ENCODE results near the gene ADH1A. TPM values are rescaled to one million over a fixed set of nuclear protein-coding genes. Genes with fewer than 3 reads are reported as not detected.

The ADH1A gene
- total RNA-seq, 3 donors from 2014 or later (not counting 1 experiment from before 2014, with no cell fraction given) = not detected

DNA sequence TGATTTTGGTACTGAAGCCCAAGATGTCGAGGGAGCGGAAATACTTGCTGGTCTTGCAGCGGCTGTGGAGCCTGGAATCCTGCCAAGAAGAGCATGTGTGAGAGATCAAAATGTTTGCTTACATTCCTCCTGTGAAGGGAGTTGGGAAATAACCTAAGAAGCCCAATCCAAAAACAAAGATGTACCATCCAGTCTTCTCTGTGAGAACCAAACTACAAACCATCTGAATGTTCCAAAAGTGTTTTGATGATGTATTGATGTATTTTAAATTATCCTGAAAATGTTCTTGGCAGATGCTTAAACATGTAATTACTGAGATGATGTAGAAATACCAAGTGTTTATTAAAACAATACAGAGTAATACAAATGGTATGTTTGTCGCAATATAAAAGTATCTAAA lies 10.1 kb upstream of the ADH1A start:
- H3K27ac ChIP-seq (ENCODE audit: low read length) = no peak overlapping the region
- H3K9me3 ChIP-seq (ENCODE audit: control insufficient read depth, insufficient read depth, low read length) = no peaks in the 10 kb centered on the region
- ATAC-seq (no peak), DNase-seq (no peak)
- Mint-ChIP-seq H3K4me3 (no peak overlapping the region), H3K27ac (no peak overlapping the region), H3K9me3 (peaks cover 7 to 11% of the 10 kb centered on the region in 2 donors), H3K36me3 (peaks cover 7% of the 10 kb centered on the region), H3K27me3 (ENCODE audit: low read depth in 2 of 2) (no peaks in the 10 kb centered on the region), H3K4me1 (no peaks in the 10 kb centered on the region)
- intact Hi-C loops (cut with micrococcal nuclease) = no loop called here
- 86% methylated on average over 3 of the region's 4 CpGs for whole genome bisulfite sequencing (ENCODE audit: insufficient coverage)
- no peaks in the 10 kb centered on the region for H3K4me1 ChIP-seq (ENCODE audit: control insufficient read depth, insufficient read depth, low read length)
- H3K36me3 ChIP-seq (ENCODE audit: control insufficient read depth, insufficient read depth, low read length) = no peaks in the 10 kb centered on the region
- H3K4me3 ChIP-seq (ENCODE audit: low read length) = no peak overlapping the region
- TF ChIP-seq, protein P1, sequence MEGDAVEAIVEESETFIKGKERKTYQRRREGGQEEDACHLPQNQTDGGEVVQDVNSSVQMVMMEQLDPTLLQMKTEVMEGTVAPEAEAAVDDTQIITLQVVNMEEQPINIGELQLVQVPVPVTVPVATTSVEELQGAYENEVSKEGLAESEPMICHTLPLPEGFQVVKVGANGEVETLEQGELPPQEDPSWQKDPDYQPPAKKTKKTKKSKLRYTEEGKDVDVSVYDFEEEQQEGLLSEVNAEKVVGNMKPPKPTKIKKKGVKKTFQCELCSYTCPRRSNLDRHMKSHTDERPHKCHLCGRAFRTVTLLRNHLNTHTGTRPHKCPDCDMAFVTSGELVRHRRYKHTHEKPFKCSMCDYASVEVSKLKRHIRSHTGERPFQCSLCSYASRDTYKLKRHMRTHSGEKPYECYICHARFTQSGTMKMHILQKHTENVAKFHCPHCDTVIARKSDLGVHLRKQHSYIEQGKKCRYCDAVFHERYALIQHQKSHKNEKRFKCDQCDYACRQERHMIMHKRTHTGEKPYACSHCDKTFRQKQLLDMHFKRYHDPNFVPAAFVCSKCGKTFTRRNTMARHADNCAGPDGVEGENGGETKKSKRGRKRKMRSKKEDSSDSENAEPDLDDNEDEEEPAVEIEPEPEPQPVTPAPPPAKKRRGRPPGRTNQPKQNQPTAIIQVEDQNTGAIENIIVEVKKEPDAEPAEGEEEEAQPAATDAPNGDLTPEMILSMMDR (IDR thresholded peaks at IDR 0.05) = no peak
- H3K27me3 ChIP-seq (ENCODE audit: control insufficient read depth, insufficient read depth, low read length) = no peaks in the 10 kb centered on the region

DNA sequence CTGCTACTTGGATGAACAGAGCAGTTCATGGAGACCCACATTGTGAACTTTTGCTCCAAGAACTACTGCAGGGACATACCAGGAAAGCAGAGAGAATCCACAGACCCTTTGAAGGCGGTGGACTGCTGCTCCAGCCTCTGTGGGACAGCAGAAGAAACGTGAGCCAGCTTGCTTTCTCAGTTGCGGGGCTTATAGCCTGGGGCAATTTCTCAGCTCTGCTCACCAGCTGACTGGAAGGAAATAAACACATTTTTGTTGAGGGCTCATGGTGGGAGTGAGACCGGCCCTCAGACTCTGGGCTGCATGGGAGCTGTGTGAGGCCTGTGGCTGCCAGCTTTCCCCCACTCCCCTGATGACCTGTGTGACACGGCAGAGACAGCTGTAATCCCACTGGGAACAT lies 2.6 kb upstream of the ADH1A start:
- H3K36me3 ChIP-seq (ENCODE audit: control insufficient read depth, insufficient read depth, low read length) = no peaks in the 10 kb centered on the region
- Mint-ChIP-seq H3K4me1 (no peaks in the 10 kb centered on the region), H3K27ac (no peak overlapping the region), H3K4me3 (no peak overlapping the region), H3K36me3 (peaks cover 12% of the 10 kb centered on the region), H3K27me3 (ENCODE audit: low read depth in 2 of 2) (no peaks in the 10 kb centered on the region), H3K9me3 (peaks cover 16 to 21% of the 10 kb centered on the region in 2 donors)
- H3K4me1 ChIP-seq (ENCODE audit: control insufficient read depth, insufficient read depth, low read length) = no peaks in the 10 kb centered on the region
- H3K27me3 ChIP-seq (ENCODE audit: control insufficient read depth, insufficient read depth, low read length) = no peaks in the 10 kb centered on the region
- peaks cover 6% of the 10 kb centered on the region for H3K9me3 ChIP-seq (ENCODE audit: control insufficient read depth, insufficient read depth, low read length)
- ATAC-seq (no peak), DNase-seq (no peak)
- intact Hi-C loops (cut with micrococcal nuclease) = no loop called here
- H3K4me3 ChIP-seq (ENCODE audit: low read length) = no peak overlapping the region
- no peak overlapping the region for H3K27ac ChIP-seq (ENCODE audit: low read length)
- 86% methylated on average over 5 of the region's 5 CpGs for WGBS (ENCODE audit: insufficient coverage)
- TF ChIP-seq, protein P1 (IDR thresholded peaks at IDR 0.05) = no peak

DNA sequence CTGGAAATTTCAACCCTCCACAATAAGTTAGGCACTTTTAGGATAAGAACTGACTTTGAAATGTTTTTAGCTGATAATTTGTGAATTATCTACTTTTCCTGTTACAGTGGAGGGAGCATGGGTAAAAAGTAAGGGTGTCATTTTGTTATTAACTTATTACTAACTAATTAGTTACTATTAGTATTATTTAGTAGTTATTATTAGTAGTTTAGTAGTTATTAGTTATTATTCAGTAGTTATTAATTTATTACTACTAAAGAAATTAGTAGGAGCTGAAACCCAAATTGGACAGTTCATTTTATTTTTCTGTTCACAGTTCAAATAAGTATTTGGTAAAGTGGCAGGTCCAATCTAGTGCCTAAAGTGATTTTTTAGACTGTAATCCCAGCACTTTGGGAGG lies 5.4 kb downstream of the ADH1A start:
- Mint-ChIP-seq H3K27ac (no peak overlapping the region), H3K36me3 (no peaks in the 10 kb centered on the region), H3K4me3 (no peak overlapping the region), H3K9me3 (no peaks in the 10 kb centered on the region), H3K4me1 (no peaks in the 10 kb centered on the region), H3K27me3 (ENCODE audit: low read depth in 2 of 2) (no peaks in the 10 kb centered on the region)
- H3K4me1 ChIP-seq (ENCODE audit: control insufficient read depth, insufficient read depth, low read length) = no peaks in the 10 kb centered on the region
- TF ChIP-seq, protein P1 (IDR thresholded peaks at IDR 0.05) = no peak
- H3K36me3 ChIP-seq (ENCODE audit: control insufficient read depth, insufficient read depth, low read length) = no peaks in the 10 kb centered on the region
- no peak for ATAC-seq
- no peak overlapping the region for H3K4me3 ChIP-seq (ENCODE audit: low read length)
- H3K27me3 ChIP-seq (ENCODE audit: control insufficient read depth, insufficient read depth, low read length) = no peaks in the 10 kb centered on the region
- no peak overlapping the region for H3K27ac ChIP-seq (ENCODE audit: low read length)
- intact Hi-C loops (cut with micrococcal nuclease) = no loop called here
- DNase-seq = no peak
- H3K9me3 ChIP-seq (ENCODE audit: control insufficient read depth, insufficient read depth, low read length) = no peaks in the 10 kb centered on the region

DNA sequence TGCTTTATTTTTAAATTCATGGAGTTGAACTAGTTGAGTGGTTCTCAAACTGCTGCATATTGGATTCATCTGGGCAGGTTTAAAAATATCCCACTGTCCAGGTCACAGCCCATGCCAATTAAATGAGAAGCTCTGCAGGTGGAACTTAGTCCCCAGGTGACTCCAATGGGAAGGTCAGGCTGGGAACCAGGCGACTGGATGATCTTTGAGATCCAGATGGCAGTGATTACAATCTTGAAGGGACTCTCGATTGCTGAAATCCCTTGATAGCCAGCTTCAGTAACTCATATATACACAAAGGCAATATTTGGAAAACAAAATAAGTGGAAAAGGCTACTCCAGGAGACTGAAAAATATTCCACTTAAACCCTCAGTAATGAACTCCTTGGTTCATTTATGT lies 8.1 kb downstream of the ADH1A start:
- Mint-ChIP-seq H3K4me3 (no peak overlapping the region), H3K27ac (no peak overlapping the region), H3K9me3 (no peaks in the 10 kb centered on the region), H3K36me3 (no peaks in the 10 kb centered on the region), H3K27me3 (ENCODE audit: low read depth in 2 of 2) (no peaks in the 10 kb centered on the region), H3K4me1 (no peaks in the 10 kb centered on the region)
- TF ChIP-seq, protein P1 (IDR thresholded peaks at IDR 0.05) = no peak
- Histone ChIP-seq H3K27me3 (ENCODE audit: control insufficient read depth, insufficient read depth, low read length) (no peaks in the 10 kb centered on the region), H3K27ac (ENCODE audit: low read length) (no peak overlapping the region), H3K4me1 (ENCODE audit: control insufficient read depth, insufficient read depth, low read length) (no peaks in the 10 kb centered on the region), H3K9me3 (ENCODE audit: control insufficient read depth, insufficient read depth, low read length) (no peaks in the 10 kb centered on the region), H3K4me3 (ENCODE audit: low read length) (no peak overlapping the region), H3K36me3 (ENCODE audit: control insufficient read depth, insufficient read depth, low read length) (no peaks in the 10 kb centered on the region)
- WGBS (ENCODE audit: insufficient coverage) = 81% methylated on average over 1 of the region's 2 CpGs
- ATAC-seq (no peak), DNase-seq (no peak)
- intact Hi-C loops (cut with micrococcal nuclease) = no loop called here
